ENCODE data around the gene LAS1L.

GRCh38 chrX:65551489-65552339 lies 17.1 kb upstream of the LAS1L start:
- TF ChIP-seq CTCF (conservative IDR thresholded peaks at IDR 0.05 in 1 of 2, IDR thresholded peaks at IDR 0.05 in 1 of 2; ENCODE audit: extremely low read depth in 1 of 2, insufficient read depth in 1 of 2, low read depth in 1 of 2, low read length in 2 of 2) (no peak), EZH2 (IDR thresholded peaks at IDR 0.05; ENCODE audit: borderline replicate concordance, low read length) (no peak)

Data from mammary epithelial cell (primary cell).